Islet precursor cell (in vitro differentiated cells): Measurements from ENCODE around the gene CYTH4.

Experiments used
- DNase-seq: peaks from one replicate; pipeline ENCODE4 v3.0.0-alpha.2; 2018

Gene CYTH4

DNA sequence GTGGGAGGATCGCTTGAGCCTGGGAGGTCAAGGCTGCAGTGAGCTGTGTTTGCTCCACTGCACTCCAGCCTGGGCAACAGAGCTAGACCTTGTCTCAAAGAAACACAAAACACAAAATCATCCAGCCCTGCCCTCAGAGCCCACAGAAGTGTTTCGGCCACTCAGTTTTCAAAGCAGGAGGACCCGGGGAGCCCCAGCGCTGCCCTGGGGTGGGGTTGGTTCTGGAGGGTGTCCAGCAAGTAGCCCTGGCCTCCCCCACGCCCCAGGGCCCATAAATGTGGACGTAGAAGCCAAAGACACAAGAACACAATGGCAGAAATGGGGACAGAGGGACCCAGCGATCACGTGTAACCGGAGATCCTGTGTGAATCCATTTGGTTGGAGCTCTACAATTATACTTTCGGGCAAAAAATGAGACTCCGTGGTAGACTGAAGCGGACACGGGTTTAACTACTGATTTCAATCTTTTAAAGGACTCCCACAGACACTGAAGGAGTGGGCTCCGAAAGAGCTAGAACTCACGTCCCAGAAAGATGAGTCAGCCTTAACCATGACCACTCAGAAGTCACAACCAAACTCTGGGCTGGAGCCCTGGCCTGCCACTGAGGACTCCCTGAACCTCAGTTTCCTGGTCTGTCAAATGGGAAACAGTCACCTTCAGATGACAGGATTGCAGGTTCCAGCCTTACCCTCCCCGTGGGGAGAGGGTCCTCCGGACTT is 9.0 kb upstream of the CYTH4 start:
- DNase-seq, result no peak

DNA sequence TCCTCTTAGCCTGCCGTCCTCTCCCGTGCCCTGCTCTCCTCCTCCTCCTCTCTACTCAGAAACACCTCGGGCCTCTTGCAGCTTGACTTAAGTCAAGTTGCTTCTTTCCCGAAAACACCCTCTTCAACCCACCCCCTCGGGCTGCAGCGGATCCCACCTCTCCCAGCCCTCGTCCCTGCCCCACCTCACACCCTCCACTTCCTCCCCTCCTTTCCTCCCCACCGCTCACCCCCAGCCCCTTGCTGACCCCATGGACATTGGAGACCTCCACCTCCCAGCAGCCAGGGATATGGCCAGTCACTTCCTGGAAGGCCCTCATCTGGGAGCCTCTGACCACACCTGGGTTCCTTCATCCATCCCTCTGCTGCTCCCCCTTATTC is 8.5 kb upstream of the CYTH4 start:
- DNase-seq, result no peak

DNA sequence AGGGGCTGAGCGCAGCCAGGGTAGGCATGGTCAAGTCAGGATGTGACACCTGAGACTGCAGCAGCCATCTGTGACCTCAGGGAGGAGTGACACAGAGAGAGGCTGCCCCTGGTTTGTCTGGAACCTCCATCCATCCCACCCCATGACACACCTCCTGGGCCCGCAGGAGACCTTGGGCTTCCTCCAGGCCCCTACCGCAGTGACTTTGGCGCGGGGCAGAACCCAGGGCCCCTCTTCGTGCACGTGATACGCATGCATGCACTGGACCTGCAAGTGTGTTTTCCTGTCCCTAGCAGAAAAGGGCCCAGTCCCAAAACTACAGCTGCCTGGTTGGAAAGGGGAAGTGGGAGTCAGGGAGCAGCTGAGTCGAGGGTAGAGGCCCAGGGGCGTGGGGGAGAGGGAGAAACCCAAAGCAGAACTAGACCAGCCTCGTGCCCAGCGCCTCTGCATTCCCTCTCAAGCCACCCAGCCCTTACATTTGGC is 7.9 kb upstream of the CYTH4 start:
- DNase-seq, result no peak

DNA sequence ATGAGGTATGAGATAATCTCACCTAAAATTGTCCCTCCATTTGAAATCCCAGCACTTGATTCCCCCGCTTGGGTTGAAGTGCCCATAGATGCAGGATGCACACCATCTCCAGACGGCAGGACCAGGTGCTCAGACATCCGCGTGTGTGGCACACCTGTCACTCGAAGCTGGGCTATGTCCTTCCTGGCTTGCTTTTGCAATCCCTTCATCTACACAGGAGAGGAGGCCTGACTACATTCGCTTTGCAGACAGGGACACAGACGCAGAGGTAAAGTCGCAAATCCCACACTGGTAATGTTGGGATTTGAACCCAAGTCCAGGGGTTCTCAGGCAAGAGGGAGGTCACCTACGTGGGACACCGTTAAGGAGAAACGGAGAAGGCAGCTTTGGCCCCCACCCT is 7.2 kb upstream of the CYTH4 start:
- DNase-seq, result no peak

DNA sequence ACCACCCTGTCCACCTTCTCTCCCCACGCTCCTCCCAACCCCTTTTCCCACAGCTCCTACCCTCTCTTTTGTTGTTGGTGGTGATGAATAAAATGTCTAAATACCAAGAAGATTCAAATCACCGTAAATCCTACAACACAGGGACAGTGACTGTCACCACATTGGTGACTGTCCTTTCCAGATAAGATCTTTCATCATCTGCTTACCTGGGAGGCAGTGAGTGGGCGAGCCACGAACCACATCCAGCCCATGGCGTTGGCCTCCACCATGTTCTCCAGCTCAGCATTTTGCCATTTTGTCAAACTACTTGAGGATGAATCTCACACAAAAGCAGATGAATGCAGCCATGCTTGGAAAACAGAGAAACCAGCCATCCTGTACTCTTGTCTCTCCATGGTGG is 6.7 kb upstream of the CYTH4 start:
- no peak for DNase-seq

DNA sequence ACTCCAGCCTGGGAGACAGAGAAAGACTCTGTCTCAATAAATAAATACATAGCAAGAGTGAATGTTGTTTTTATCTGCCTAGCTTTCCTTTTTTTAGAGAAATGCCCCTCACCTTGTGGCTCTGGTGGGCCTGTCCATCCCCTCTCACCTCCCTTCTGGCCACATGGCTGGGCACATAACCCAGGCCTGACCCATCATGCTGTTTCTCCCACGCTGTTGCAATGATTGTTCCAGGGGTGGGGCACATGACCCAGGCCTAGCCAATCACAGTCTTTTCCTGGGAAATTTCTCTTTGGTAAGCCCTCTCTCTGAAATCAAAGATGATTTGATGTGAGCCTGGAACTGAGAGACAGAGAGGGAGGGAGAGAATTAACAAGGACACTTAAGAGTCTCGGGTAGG is 5.5 kb upstream of the CYTH4 start:
- no peak for DNase-seq

DNA sequence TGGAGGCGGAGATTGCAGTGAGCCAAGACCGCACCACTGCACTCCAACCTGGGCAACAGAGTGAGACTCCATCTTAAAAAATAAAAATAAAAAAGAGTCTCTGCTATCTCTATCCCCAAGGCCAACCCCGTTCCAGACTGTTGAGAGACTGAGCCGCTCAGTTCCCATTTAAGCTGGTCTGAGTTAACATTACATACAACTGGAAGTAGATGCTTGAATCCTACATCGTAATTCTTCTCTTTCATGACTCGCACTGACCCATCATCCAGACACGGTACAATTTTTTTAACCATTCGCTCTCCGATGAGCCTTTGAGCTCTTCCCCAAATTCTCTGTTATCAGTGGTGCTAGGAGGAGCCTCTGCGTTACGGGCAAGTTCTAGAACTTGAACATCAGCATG is 4.9 kb upstream of the CYTH4 start:
- no peak for DNase-seq

DNA sequence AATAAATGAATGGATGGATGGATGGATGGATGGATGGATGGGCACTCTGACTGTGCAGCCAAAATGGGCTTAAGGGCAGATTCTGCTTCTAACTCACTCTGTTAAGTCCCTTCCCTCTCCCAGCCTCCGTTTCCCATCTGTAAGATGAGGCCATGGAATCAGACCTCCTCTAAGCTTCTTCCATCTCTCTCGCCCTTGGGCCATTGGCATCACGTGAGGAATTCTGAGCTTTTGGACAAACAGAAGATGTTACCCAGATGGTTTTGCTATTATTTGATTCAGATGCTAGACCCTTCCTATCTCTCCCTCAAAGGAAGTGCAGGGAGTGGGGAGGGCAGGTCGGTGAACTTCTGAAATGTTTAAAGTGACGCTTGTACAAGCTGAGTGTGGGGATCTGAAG is 4.0 kb upstream of the CYTH4 start:
- DNase-seq, result no peak

DNA sequence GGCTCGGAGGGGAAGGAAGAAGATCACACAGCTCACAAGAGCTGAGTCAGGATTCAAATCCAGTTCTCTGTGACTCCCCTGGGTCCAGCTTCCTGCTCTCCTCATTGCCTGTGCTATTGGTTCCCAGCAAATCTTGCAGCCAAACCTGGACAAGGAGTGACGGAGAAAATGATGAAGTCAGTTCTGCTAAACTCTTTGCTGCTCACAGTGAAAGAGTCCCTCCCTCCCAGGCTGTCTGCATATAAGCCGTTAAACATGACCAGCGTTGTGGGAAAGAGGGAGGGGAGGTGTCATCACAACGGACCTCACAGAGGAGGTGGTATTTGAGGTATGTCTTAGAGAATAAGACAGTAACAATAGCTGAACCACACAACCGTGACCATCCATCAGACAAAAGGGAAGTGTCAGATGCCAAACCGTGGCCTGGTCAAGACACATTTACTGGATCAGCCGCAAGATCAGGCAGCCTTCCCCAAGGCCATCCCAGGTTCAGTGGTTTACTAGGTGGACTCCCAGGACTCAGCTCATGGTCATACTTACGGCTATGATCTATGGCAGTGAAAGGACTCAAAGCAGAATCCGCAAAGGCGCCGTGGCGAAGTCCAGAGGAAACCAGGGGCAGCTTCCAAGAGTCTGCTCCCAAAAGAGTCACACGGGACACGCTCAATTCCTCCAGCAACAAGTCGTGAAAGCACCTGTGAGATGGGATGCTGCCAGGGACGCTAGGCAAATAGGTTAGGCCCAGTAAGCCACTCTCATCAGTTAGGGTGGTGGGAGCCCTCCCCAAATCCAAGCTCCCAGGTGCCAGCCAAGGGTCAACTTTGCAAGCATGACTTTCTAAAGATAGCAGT is 2.8 kb upstream of the CYTH4 start:
- DNase-seq, result no peak

DNA sequence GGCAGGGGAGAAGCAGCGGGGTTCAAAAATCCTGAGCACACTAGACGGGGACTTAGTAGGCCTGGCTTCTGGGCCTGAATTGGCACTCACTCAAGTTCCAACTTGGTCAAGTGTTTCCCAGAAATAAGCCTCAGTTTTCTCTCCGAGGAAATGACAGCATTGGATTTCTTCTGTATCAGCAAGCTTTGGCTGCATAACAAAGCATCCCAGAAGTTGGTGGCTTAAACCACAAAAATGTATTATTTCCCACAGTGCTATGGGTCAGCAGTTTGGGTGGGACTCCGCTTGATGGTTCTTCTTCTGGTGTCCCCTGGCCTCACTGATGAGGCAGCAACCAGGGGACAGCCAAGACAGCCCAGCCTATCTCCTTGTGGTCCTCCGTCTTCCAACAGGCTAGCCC is 1.6 kb upstream of the CYTH4 start:
- DNase-seq, result no peak

DNA sequence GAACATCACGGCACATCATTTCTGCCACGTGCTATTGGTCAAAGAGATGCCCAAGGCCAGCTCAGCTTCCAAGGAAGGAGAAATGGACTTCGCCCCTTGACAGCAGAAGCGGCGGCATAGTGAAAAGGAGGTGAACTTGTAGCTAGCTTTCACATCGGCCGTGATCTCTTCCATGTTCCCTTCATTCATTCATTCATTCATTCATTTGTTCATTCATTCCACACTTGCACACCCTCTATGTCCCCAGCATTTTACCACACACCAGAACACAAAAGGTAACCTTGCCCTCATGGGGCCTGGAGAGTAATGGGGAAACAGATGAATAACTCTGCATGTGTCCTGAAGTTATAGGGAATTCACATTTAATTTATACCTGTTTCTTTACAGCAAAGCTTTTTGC is 1.1 kb upstream of the CYTH4 start:
- no peak for DNase-seq

DNA sequence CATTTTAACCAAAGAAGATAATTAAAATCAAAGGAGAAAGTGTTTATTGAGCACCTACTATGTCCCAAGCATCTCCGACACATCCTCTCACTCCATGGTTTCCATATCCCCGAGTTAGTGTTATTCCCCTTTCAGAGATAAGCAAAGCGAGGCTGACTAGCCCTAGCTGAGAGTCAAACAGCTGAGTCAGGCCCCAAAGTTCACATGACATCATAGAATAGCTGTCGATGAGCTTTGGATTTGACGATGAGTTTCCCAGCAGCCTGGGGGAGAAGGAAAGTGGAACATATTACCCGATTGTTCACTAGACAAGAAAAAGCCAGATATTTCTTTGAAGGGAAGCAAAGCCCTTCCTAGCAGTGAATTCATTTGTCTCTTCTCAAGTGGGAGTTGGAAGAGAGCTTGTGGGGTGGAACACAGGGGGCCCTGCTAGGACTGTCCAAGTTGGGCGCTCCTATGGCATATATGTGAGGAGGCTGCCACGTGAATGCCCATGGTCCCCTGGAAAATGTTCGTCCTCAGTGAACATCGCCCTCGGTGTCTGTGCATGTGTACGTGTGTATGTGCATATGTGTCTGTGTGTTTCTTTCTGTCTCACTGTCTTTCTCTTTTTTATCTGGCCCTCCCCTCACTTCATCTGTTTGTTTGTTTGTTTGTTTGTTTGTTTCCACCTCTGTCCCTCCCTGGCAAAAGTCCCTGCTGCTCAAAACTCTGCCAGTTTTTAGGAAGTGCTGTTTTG is 493 bp upstream of the CYTH4 start:
- no peak for DNase-seq

DNA sequence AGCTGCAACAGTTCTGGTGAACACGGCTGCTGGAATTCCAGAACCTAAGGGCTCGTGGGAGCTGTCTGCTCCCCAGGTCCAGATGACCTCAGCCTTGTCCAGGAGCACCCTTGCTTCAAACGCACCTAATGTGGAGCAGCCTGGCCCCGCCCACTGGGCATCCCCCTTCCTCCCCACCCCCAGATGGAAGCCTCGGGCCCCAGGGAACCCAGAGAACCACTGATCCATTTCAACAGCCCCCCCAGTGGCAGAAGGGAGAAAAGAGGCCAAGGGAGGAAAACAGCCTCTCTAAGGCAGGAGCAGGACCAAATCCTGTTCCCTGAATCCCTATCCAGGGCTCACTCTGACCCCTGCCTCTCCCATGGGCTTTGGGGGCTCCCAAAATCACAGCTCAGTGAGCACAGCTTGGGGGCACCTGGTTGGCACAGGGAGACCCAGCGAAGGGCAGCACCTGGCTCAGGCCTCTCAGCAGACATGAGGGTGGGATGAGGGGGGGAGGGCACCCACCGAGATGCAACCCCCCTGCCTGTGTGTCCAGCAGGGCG is 1.2 kb downstream of the CYTH4 start:
- no peak for DNase-seq

DNA sequence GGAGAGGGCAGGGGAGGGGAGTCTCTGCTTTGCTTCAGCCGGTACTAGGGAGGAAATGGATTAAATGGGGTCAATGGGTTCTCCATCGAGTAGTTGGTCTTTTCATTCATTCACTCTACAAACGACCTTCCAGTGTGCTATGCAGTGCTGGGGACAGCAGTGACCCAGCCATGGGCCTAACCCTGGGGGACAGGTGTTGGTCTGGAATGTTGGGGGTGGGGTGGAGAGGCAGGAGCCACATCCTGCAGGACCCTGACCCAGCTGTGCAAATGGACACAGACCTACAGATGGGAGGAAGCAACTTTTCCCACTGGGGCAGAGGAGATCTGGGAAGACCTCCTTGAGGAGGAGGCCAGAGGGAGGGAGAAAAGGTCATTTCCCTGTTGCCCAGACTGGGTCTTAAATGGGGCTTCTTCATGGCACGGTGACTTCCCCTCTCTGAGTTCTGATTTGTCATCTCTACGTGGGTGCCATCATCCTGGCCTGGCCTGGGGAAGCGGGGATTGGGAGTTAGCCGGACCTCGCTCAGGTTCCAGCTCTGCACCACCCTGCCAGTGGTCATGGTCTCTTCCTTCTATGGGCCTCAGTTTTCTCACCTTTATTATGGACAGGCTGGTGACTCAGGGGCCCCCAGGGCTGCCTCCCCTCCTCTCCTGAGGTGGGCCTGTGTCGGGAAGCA is 2.0 kb downstream of the CYTH4 start:
- no peak for DNase-seq

DNA sequence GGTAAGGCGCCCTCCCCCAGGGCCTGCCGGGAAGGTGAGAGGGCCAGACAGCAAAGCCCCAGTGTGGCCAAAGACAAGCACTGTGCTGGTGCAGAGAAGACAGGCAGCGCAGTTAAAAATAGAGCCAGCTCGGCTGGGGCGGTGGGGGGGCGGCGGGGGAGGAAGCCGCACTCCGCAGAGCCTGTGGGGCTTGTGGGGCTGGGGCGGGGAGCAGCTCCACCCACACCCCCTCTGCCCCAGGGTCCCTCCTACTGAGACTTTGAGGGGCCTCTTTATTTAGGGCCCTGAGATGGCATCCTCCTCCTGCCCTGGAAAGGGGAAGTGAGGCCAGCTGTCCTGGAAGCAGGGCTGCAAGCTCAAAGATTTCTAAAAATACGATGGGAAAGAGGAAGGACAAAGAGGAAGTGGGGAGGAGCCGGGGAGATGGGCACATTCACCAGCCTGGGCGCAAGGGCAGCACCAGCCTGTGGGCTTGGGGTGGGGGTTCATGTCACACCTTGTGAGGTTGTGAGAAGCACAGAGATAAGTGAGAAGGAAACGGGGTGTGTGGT is 2.6 kb downstream of the CYTH4 start:
- no peak for DNase-seq

DNA sequence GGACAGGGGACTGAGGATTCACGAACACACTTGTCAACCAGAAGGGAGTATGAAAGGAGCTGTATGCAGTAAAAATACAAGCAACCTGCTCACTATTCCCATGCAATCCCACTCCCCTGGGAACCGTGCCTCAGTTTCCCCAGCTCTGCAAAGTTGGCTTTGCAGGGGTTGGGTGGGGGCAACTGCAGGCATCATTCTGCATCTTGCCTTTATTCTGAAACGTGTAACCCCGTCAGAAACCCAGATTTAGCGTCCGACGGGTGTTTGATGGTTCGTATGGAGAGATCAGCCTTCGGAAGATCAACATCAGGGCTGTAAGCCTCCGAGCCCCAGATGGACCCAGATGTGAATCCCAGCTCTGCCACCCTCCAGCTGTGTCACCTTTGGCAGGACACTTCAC is 3.6 kb downstream of the CYTH4 start:
- DNase-seq, result no peak

DNA sequence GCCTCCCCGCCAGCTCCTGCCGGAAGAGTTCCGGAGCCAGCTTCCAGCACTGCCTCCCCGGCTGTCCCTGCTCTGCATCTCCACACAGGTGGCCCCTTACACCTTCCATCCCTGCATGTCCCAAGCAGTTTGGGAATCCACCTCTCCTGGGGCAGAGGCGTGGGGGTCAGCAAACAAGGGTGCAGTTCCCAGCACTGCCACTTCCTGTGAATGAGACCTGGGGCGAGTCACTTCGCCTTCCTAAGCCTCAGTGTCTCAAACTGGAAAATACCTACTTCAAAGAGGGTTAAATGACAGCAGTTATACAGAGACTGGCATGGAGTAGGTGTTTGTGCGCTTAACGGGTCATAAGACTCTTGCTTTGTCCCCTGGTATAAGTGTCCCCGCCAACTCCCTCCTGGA is 5.2 kb downstream of the CYTH4 start:
- no peak for DNase-seq

DNA sequence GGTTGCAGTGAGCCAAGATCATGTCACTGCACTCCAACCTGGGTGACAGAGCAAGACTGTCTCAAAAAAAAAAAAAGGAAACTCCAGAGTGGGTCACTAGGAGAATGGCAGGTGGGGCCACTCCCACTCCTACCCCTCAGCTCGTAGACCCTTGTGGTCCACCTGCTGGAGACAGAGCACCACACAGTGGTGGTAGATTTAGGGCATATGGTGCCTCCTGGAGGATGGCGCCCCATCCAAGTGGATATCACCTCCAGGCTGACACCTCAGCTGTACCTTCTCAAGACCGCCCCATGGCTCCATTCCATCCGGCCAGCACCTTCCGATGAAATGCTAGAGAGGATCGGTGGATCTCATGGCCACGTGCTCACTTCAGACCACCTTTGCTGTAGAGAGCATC is 6.2 kb downstream of the CYTH4 start:
- DNase-seq, result no peak

DNA sequence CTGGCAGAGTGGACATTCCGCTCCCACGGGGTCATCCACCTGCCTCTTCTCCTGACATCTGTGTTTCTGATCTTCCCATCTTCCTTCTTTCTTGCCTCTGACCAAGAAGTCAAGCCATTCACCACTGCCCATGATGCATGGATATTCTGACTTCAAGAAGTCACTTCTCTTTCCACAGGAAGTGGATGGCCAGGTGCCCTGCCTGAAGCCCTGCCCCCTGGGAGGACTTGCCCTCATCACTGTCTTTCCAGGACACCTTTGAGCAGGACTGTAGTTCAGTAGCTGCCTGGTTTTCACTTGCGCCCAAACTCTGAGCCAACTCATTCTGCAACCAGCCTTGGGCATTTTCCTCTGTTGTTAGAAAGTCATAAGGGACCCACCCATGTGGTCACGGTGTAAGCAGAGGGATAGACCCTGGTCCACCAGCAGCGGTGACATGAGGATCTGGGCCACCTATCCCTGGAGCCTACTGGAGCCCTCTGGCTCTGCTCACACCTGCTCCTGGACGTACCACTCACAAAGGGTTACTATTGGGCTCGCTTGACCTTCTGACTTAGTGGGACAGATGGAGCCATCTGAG is 6.9 kb downstream of the CYTH4 start:
- DNase-seq, result no peak

DNA sequence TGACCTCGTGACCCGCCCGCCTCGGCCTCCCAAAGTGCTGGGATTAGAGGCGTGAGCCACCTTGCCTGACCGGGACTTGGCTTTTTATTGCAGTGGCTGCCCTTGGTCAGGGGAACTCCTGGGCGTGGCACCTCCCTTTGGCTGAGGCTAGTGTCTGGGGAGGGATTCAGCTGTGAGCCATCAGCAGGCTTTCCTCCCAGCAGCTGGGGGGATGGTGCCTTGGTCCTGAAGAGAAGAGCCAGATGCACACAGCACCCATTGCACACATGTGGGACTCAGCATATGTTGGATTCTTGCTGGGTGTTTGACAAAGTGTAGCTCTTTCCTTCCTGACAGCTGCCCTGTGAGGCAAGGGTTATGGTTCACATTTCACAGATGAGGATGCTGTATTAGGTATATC is 8.4 kb downstream of the CYTH4 start:
- DNase-seq, result no peak

DNA sequence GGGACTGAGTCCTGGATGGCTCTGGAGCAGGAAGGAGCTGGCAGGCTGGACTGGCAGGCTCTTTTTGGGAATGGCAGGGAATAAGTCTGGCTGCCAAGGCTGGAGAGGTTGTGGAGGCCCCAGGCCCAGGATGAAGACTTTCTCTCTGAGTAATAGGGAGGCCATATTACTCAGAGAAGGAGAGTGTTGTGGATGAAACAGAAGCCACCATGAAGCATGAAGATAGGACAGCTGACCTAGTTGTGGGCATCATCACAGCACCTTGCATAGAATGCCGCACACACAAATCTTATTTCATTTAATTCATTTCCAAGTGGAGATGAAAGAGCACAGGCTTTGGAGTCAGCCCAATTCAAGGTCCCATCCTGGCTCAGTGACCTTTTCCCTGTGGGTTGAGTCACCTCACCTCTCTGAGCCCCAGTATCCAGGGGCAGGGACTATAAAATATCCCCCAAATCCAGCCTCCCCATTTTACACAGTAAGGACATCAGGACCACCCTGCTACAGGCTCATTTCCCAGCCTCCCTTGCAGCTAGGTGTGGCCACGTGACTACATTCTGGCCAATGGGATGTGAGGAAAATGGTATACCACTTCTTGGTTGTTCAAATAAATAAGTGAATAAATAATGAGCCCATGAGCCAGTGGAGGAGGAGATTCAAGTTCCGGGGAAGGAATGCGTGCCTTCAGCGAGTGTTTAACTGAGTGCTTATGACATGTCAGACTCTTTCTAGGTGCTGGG is 9.4 kb downstream of the CYTH4 start:
- no peak for DNase-seq

DNA sequence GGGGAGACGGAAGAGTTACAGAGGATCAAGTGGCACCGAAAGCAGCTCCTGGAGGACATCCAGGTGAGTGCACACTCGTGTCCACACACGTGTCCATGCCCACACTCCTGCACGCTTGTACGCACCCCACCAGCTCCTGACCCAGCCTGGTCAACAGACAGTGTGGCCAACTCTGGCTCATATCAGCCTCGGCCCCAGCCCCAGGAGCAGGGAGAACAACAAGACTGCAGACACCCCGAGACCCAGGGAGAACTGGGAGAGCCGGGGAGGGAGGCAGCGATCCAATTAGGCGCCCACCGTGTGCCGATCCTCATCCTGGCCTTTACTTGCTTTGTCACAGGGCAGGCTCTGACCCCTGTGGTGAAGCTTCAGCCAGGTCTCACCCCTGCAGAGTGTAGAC is 10.3 kb downstream of the CYTH4 start:
- DNase-seq, result no peak
